Mucosa of rectum (tissue), 2 donors: Measurements from ENCODE around the gene HOXD9.

Source experiments
- H3K27ac ChIP-seq, 2 donors: one replicate each; pipeline ENCODE4 v1.7.0; 2013; ENCODE audit warnings: inconsistent platforms in 2 of 2, low read depth in 2 of 2, low read length in 2 of 2
- H3K27me3 ChIP-seq, 2 donors: one replicate each; pipeline ENCODE4 v1.7.0; 2013; ENCODE audit warnings: low read length in 2 of 2; ENCODE audit not compliant: control insufficient read depth in 2 of 2, insufficient read depth in 2 of 2
- H3K36me3 ChIP-seq, 2 donors: one replicate each; pipeline ENCODE4 v1.7.0; 2013; ENCODE audit warnings: low read length in 2 of 2; ENCODE audit not compliant: control insufficient read depth in 2 of 2, insufficient read depth in 2 of 2
- H3K4me1 ChIP-seq, 2 donors: one replicate each; pipeline ENCODE4 v1.7.0; 2013; ENCODE audit warnings: low read length in 2 of 2, mild to moderate bottlenecking in 1 of 2; ENCODE audit not compliant: control insufficient read depth in 2 of 2, insufficient read depth in 2 of 2
- H3K4me3 ChIP-seq, 2 donors: one replicate each; pipeline ENCODE4 v1.7.0; 2013; ENCODE audit warnings: low read length in 2 of 2
- H3K9ac ChIP-seq, 2 donors: one replicate each; pipeline ENCODE4 v1.7.0; 2013; ENCODE audit warnings: low read length in 2 of 2, low read depth in 1 of 2, mild to moderate bottlenecking in 1 of 2
- H3K9me3 ChIP-seq, 2 donors: one replicate each; pipeline ENCODE4 v1.7.0; 2013; ENCODE audit warnings: low read length in 2 of 2; ENCODE audit not compliant: control insufficient read depth in 2 of 2
- donor health status: healthy.
- donor health status: Normal muscosa, but diverticular disease.

Gene HOXD9

GRCh38 chr2:176085861-176086771 is 36.4 kb upstream of the HOXD9 start:
- no peaks in the 10 kb centered on the region for H3K9me3 ChIP-seq

GRCh38 chr2:176087330-176088047 is 35.0 kb upstream of the HOXD9 start:
- Histone ChIP-seq H3K9me3 (no peaks in the 10 kb centered on the region), H3K4me3 (peak overlapping the region in 1 of 2 donors; percentile 52)

More at GRCh38 chr2:176085861-176086771, 36.4 kb upstream of the HOXD9 start:
- Histone ChIP-seq H3K27ac (no peak overlapping the region), H3K27me3 (peaks cover 88 to 96% of the 10 kb centered on the region in 2 donors), H3K4me3 (no peak overlapping the region), H3K36me3 (no peaks in the 10 kb centered on the region), H3K9ac (no peak overlapping the region), H3K4me1 (peaks cover 11 to 13% of the 10 kb centered on the region in 2 donors)

GRCh38 chr2:176088048-176088936 is 34.2 kb upstream of the HOXD9 start:
- peak overlapping the region; percentile 52 to 59 for H3K4me3 ChIP-seq

More at GRCh38 chr2:176087330-176088047, 35.0 kb upstream of the HOXD9 start:
- H3K4me1 ChIP-seq, result peaks cover 11% of the 10 kb centered on the region in 2 donors
- H3K27ac ChIP-seq, result no peak overlapping the region
- H3K9ac ChIP-seq, result no peak overlapping the region
- no peaks in the 10 kb centered on the region for H3K36me3 ChIP-seq
- peaks cover 85 to 92% of the 10 kb centered on the region in 2 donors for H3K27me3 ChIP-seq

GRCh38 chr2:176088937-176089842 is 33.3 kb upstream of the HOXD9 start:
- Histone ChIP-seq H3K9ac (no peak overlapping the region), H3K9me3 (no peaks in the 10 kb centered on the region), H3K4me3 (no peak overlapping the region), H3K4me1 (peaks cover 16 to 17% of the 10 kb centered on the region in 2 donors), H3K36me3 (no peaks in the 10 kb centered on the region), H3K27me3 (peaks cover 79 to 87% of the 10 kb centered on the region in 2 donors), H3K27ac (no peak overlapping the region)

More at GRCh38 chr2:176088048-176088936, 34.2 kb upstream of the HOXD9 start:
- Histone ChIP-seq H3K27me3 (peaks cover 79 to 87% of the 10 kb centered on the region in 2 donors), H3K4me1 (peaks cover 13 to 15% of the 10 kb centered on the region in 2 donors), H3K9ac (no peak overlapping the region), H3K36me3 (no peaks in the 10 kb centered on the region), H3K9me3 (no peaks in the 10 kb centered on the region), H3K27ac (no peak overlapping the region)

- peaks cover 80 to 87% of the 10 kb centered on the region in 2 donors for H3K27me3 ChIP-seq
- peaks cover 16% of the 10 kb centered on the region in 2 donors for H3K4me1 ChIP-seq
- H3K36me3 ChIP-seq, result no peaks in the 10 kb centered on the region
- H3K9ac ChIP-seq, result no peak overlapping the region
- H3K4me3 ChIP-seq, result no peak overlapping the region
- H3K9me3 ChIP-seq, result no peaks in the 10 kb centered on the region
- H3K27ac ChIP-seq, result no peak overlapping the region
Observed at GRCh38 chr2:176089843-176090395, 32.6 kb upstream of the HOXD9 start.

GRCh38 chr2:176090862-176091261 is 31.7 kb upstream of the HOXD9 start:
- no peak overlapping the region for H3K9ac ChIP-seq
- no peak overlapping the region for H3K4me3 ChIP-seq
- peaks cover 80 to 87% of the 10 kb centered on the region in 2 donors for H3K27me3 ChIP-seq
- no peaks in the 10 kb centered on the region for H3K9me3 ChIP-seq
- H3K4me1 ChIP-seq, result peaks cover 14 to 15% of the 10 kb centered on the region in 2 donors
- no peak overlapping the region for H3K27ac ChIP-seq
- H3K36me3 ChIP-seq, result no peaks in the 10 kb centered on the region

- peaks cover 79 to 87% of the 10 kb centered on the region in 2 donors for H3K27me3 ChIP-seq
- H3K4me1 ChIP-seq, result peaks cover 14 to 15% of the 10 kb centered on the region in 2 donors
- H3K27ac ChIP-seq, result no peak overlapping the region
Observed at GRCh38 chr2:176091329-176092258, 30.9 kb upstream of the HOXD9 start.

More at GRCh38 chr2:176091329-176092258, 30.9 kb upstream of the HOXD9 start:
- Histone ChIP-seq H3K9me3 (no peaks in the 10 kb centered on the region), H3K4me3 (no peak overlapping the region), H3K9ac (no peak overlapping the region), H3K36me3 (no peaks in the 10 kb centered on the region)
